Stimulated activated CD4-positive, alpha-beta T cell treated with anti-CD3 and anti-CD28 coated beads, Interleukin-2, amount 100 ng/mL, for 24 hours (primary cell): ENCODE results near the gene CHSY3.

Experiments
- DNase-seq, 2 donors: peaks; one replicate each; pipeline ENCODE4 v3.0.0-alpha.2; 2020

The CHSY3 gene

DNA sequence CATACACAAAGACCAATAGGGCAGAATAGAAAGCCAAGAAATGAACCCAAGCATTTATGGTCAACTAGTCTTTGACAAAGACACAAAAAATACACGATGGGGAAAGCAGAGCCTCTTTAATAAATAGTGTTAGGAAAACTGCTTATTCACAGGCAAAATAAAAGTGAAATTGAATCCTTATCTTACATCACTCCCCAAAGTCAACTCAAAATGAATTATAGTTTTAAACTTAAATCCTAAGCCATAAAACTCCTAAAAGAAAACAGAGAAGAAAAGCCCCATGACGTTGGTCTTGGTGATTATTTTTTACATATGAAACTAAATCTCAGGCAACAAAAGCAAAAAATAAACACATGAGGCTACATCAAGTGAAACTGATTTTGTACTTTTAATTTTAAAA is 46.8 kb downstream of the CHSY3 start:
- no peak for DNase-seq

DNA sequence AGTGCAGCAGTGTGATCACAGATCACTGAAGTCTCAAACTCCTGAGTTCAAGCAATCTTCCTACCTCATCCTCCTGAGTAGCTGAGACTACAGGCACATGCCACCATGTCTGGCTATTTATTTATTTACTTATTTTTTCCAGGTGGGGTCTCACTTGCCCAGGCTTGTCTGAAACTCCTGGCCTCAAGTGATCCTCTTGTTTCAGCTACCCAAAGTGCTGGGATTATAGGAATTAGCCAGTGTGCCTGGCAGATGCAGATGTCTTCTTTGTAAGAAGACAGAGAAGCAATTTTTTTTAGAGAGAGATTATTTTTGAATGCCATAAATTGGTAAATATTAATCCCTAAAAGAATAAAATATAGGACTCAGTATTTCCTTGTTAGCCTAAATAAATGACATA is 54.3 kb downstream of the CHSY3 start:
- no peak for DNase-seq

- no peak for DNase-seq
These were observed 56.6 kb downstream of the CHSY3 start for GRCh38 chr5:129960831-129961230.

- DNase-seq: no peak
These were observed 58.2 kb downstream of the CHSY3 start for GRCh38 chr5:129962506-129962905.

DNA sequence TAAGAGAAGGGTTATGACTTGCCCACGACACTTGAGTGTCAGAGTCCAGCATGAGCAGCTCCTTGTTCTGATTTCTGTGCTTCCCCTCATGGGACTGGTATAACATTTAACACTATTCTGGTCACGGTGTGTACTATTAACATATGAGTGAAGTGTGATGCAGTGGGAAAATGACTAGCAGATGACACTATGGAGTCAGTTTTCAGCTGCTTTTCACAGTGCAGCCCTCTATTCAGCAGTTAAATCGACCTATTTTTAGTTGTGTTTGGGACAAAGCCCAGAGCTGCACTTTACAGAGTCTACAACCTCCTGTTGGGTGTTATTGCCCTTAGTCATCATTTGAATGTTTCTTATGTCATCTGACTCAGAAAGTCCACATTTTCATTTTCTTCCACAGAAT is 59.1 kb downstream of the CHSY3 start:
- no peak for DNase-seq

- no peak for DNase-seq
These were observed 61.8 kb downstream of the CHSY3 start for GRCh38 chr5:129966071-129966470.

GRCh38 chr5:129971714-129972113 is 67.4 kb downstream of the CHSY3 start:
- no peak for DNase-seq

GRCh38 chr5:129972465-129973141 is 68.3 kb downstream of the CHSY3 start:
- no peak for DNase-seq

DNA sequence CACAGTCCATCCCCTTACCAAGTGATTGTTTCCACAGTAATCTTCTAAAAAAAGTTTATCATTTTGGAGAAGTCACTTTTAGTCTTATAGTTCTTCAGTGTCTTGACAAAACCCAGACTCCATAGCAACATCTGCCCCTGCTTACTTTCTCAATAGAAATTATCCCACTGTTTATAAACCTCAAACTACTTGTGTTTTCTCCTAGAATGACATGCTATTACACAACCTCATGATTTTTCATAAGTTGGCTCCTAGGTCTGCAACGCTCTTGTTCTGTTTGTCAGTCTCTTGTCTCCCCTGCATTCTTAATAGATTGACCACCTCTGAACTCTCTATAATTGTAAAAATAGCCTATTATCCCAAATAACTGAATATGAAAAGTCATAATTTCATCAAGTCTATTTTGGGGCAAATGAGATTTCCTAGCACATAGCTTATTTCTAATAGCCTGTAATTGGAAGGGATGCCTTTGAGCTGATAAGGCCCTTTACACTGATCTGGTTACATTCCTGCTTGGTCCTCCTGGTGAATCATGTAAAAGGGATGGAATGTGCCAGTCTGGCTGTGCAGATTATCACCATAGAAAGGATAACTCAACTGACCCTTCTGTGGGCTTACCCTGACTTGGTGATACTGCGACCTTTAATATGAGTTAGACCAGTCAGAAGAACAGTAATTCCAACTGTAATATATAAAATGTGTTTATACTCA is 69.6 kb downstream of the CHSY3 start:
- no peak for DNase-seq

- DNase-seq: no peak
These were observed 73.5 kb downstream of the CHSY3 start for GRCh38 chr5:129977810-129978209.

DNA sequence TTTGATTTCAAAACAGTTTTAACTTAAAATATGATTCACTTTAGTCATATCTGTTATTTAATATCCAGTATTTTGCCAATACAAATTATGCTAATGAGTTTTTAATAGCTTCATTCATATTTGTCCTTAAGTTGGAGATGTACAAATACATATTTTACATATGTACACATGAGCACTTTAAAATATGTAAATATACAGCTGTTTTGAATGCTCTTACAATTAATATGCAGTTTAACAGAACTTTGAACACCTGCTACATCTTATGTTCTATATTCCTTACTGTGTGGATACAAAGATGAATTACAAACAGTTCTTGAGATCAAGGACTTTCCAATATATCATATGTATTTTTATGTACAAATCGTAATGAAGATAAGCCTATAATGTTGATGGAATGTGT is 74.0 kb downstream of the CHSY3 start:
- DNase-seq: no peak

GRCh38 chr5:129988453-129988852 is 84.2 kb downstream of the CHSY3 start:
- DNase-seq: no peak

- DNase-seq: no peak
These were observed 87.5 kb downstream of the CHSY3 start for GRCh38 chr5:129991780-129992179.

- DNase-seq: no peak
These were observed 92.6 kb downstream of the CHSY3 start for GRCh38 chr5:129996896-129997295.

- no peak for DNase-seq
These were observed 96.2 kb downstream of the CHSY3 start for GRCh38 chr5:130000460-130000859.

GRCh38 chr5:130002183-130002582 is 97.9 kb downstream of the CHSY3 start:
- no peak for DNase-seq

- DNase-seq: no peak
These were observed 98.6 kb downstream of the CHSY3 start for GRCh38 chr5:130002876-130003275.

- DNase-seq: no peak
These were observed 107.7 kb downstream of the CHSY3 start for GRCh38 chr5:130011986-130012385.

- no peak for DNase-seq
These were observed 112.9 kb downstream of the CHSY3 start for GRCh38 chr5:130017173-130017572.

DNA sequence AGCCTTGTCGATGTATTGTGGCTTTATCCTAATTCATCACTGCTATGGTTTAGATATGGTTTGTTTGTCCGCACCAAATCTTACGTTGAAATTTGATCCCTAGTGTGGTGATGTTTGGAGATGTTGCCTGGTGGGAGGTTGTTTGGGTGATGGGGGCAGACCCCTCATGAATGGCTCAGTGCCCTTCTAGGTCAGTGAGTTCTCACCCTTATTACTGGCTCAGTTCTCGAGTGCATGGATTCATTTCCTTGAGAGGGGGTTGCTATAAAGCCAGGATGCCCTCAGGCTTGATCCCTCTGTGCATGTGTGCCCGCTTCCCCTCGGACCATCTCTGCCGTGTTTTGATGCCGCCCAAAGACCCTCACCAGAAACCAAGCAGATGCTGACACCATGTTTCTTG is 114.4 kb downstream of the CHSY3 start:
- DNase-seq: no peak

DNA sequence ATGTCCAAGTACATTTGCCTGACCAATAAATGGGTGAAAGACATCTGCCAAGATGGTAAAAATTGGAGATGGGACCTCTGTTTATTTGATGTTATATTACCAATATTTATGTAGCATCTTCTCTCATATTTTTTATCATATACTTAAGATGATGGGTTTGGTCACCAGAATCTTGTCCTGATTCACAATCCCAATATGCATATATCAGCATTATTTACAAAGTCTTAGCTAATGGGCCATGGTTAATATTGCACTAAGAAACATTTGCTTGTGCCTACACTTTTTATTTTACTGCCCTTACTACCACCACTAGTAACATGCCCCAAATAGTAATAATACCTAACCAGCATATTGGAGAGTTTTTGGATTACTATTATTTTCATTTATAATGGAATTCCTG is 116.7 kb downstream of the CHSY3 start:
- no peak for DNase-seq

DNA sequence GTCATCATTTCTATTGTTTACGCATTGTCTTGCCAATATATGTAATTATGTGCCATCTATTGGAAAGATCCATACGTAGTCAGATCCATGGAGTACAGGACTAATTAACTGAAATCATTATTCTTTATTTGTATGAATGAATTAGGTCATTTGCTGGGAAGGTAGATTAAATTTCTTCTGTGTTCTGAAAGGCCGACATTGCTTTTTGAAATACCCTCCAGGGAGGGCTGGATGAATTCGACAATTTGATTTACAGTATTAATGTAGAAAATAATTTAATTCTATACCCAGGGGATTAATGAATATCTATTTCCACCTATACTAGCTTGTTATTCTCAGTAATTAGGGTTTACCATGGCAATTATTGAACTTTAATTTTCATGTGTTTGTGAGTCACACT is 117.6 kb downstream of the CHSY3 start:
- no peak for DNase-seq

- no peak for DNase-seq
These were observed 119.3 kb downstream of the CHSY3 start for GRCh38 chr5:130023604-130024003.

DNA sequence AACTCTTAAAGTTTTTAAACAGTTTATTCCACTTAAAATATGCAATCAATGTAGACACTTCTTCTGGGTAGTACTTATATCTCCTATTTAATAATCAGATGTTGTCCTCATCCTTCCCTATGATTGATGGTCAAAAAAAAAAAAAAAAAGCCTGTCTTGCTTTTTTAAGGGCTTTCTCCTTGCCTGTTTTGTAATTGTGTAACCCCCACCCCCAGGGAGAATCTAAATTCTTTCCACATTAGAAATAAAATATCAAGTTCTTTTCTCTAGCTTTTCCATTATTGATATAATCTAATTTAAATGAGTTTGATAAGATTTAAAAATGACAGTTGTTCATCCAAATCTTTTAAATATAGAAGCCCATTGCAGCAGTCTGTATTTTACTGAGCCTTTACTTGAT is 119.7 kb downstream of the CHSY3 start:
- DNase-seq: no peak

DNA sequence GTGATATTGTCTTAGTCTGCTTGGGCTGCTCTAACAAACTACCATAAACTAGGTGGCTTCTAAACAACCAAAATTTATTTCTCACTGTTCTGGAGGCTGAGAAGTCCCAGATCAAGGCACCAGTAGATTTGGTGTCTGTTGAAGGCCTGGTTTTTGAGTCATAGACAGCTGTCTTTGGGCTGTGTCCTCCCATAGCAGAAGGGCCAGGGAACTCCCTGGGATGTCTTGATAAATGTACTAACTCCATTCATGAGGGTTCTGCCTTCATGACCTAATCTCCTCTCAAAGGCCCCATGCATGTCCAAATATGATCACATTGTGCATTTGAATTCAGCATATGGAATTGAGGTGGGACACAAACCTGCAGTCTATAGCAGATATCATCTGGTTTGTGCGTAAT is 121.2 kb downstream of the CHSY3 start:
- no peak for DNase-seq
